Sigmoid colon (tissue), 7 donors: ENCODE measurements around the gene AKAP14. TPM values are rescaled to one million over a fixed set of nuclear protein-coding genes. Genes with fewer than 3 reads are reported as not detected.
"Not testable (repeated sequence)": the region's sequence is repeated elsewhere in the genome, so short reads cannot be mapped to it uniquely, and the experiment has no call there.

ENCODE experiments used
- DNase-seq: peaks from one replicate; pipeline ENCODE4 v3.0.0-alpha.2; 2019
- H3K27ac ChIP-seq, 4 donors: fragments of 200-600 bp; sonication (generic); one replicate each; pipeline ENCODE4 v1.5.1; 2016 to 2019; ENCODE audit warnings: mild to moderate bottlenecking in 1 of 4
- H3K27me3 ChIP-seq, 3 donors: fragments of 200-600 bp; sonication (generic); one replicate each; pipeline ENCODE4 v1.5.1; 2019; ENCODE audit warnings: mild to moderate bottlenecking in 1 of 3
- H3K36me3 ChIP-seq, 4 donors: fragments of 200-600 bp; sonication (generic); one replicate each; pipeline ENCODE4 v1.5.1; 2016 to 2019
- H3K4me1 ChIP-seq, 4 donors: fragments of 200-600 bp; sonication (generic); one replicate each; pipeline ENCODE4 v1.5.1; 2017 to 2019
- H3K4me3 ChIP-seq, 4 donors: fragments of 200-600 bp; sonication (generic); one replicate each; pipeline ENCODE4 v1.5.1; 2017 to 2019; ENCODE audit warnings: mild to moderate bottlenecking in 2 of 4, moderate library complexity in 1 of 4
- H3K9me3 ChIP-seq, 4 donors: fragments of 200-600 bp in 3 of 4; sonication (generic) in 3 of 4; one replicate each; pipeline versions ENCODE4 v1.5.1 to v1.6.1; 2013 to 2019
- EP300 ChIP-seq, 4 donors: sonication (generic); formaldehyde crosslinking; IDR thresholded peaks; one replicate each; pipeline ENCODE4 v1.6.1; 2017; ENCODE audit warnings: antibody characterized with exemption in 4 of 4
- POLR2A ChIP-seq, 2 donors: fragments of 450-650 bp; IDR thresholded peaks; one replicate each; pipeline ENCODE4 v1.6.1; 2016; ENCODE audit warnings: antibody characterized with exemption in 2 of 2, mild to moderate bottlenecking in 2 of 2, moderate library complexity in 2 of 2
- POLR2AphosphoS5 ChIP-seq, 4 donors: sonication (generic); formaldehyde crosslinking; IDR thresholded peaks; one replicate each; pipeline ENCODE4 v1.6.1; 2017; ENCODE audit warnings: antibody characterized with exemption in 4 of 4
- WGBS, 2 donors: extraction: QIAGEN DNeasy Blood & Tissue Kit; methylation state at CpG; one replicate each; pipeline ENCODE4 v1.1.7; 2013; 5-methylcytosine and 5-hydroxymethylcytosine counted together
- intact Hi-C: fragments of 100-400 bp; cut with DNase I; formaldehyde crosslinking; loops from one replicate; pipeline ENCODE4 v1.15.1; 2023
- polyA plus RNA-seq, 3 donors: library from polyadenylated mRNA; stranded (reverse); fragments of 200-250 nt; gene quantifications; one replicate each; pipeline ENCODE4 v1.2.3, GENCODE V29; 2013
- total RNA-seq, 4 donors: library from RNA; depleted of rRNA; stranded (reverse); fragments of >200 nt; gene quantifications; one replicate each; pipeline ENCODE4 v1.1.0, GENCODE V29; 2016
- TF ChIP-seq, protein P1 (sequence below), 4 experiments: fragments of 450-650 bp in 3 of 4; fragments of 200-600 bp in 1 of 4; IDR thresholded peaks; one replicate each; pipeline ENCODE4 v1.5.1; 2016 to 2019; ENCODE audit warnings: antibody characterized with exemption in 4 of 4, mild to moderate bottlenecking in 3 of 4, moderate library complexity in 2 of 4
- donor health status: healthy with polysubstance abuse.
- donor health status: Bipolar disorder and iron deficiency.
- donor health status: healthy.

The AKAP14 gene
- total and polyA plus RNA-seq, 7 donors = not detected

DNA sequence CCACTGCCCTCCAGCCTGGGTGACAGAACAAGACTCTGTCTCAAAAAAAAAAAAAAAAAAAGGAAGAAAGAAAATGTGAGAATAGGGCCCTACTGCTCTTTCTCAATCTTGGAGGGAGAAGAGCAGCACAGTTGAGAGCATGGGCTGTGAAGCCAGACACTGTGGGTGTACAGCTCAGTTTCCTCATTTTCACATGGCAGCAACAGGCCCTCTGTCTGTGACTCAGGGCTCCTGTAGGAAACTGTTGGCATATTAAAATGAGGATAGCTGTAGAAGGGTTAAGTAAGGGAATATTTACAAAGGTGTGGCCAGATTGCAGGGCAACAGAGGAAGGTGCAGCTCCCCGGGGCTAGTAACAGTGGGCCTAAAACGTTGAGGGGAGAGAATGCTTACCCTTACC is 3.4 kb downstream of the AKAP14 start:
- no peak for TF ChIP-seq POLR2AphosphoS5 (IDR thresholded peaks at IDR 0.05)
- TF ChIP-seq POLR2A (IDR thresholded peaks at IDR 0.05) = no peak
- TF ChIP-seq, protein P1, sequence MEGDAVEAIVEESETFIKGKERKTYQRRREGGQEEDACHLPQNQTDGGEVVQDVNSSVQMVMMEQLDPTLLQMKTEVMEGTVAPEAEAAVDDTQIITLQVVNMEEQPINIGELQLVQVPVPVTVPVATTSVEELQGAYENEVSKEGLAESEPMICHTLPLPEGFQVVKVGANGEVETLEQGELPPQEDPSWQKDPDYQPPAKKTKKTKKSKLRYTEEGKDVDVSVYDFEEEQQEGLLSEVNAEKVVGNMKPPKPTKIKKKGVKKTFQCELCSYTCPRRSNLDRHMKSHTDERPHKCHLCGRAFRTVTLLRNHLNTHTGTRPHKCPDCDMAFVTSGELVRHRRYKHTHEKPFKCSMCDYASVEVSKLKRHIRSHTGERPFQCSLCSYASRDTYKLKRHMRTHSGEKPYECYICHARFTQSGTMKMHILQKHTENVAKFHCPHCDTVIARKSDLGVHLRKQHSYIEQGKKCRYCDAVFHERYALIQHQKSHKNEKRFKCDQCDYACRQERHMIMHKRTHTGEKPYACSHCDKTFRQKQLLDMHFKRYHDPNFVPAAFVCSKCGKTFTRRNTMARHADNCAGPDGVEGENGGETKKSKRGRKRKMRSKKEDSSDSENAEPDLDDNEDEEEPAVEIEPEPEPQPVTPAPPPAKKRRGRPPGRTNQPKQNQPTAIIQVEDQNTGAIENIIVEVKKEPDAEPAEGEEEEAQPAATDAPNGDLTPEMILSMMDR (IDR thresholded peaks at IDR 0.05) = no peak
- no peak for TF ChIP-seq EP300 (IDR thresholded peaks at IDR 0.05)
- no peak for DNase-seq
- no peaks in the 10 kb centered on the region for H3K9me3 ChIP-seq
- H3K27me3 ChIP-seq = no peaks in the 10 kb centered on the region
- no peaks in the 10 kb centered on the region for H3K4me1 ChIP-seq
- H3K36me3 ChIP-seq = no peaks in the 10 kb centered on the region
- intact Hi-C loops = no loop called here
- WGBS, 2 donors = 10 to 11% methylated on average over 2 of the region's 2 CpGs
- H3K4me3 ChIP-seq = no peak overlapping the region
- H3K27ac ChIP-seq = no peak overlapping the region

DNA sequence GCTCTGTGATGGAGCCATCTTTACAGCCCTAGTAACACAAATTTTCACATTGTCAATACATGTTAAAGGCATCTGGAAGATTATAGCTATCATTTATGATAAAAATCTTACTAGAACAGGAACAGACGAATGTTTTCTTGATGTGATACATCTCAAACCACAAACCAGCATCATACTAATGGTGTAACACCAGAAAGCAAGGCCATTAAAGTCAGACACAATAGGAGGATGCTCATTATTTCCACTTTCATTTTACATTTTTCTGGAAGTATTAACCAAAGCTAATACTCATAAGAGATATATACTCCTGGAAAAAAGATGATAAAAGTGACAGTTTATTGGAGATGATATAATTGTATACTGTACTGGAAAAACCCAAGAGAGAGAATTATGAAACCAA is 5.3 kb downstream of the AKAP14 start:
- Histone ChIP-seq H3K4me1 (no peaks in the 10 kb centered on the region), H3K9me3 (no peaks in the 10 kb centered on the region), H3K27me3 (no peaks in the 10 kb centered on the region), H3K4me3 (no peak overlapping the region), H3K27ac (no peak overlapping the region), H3K36me3 (no peaks in the 10 kb centered on the region)
- no peak for TF ChIP-seq POLR2A (IDR thresholded peaks at IDR 0.05)
- TF ChIP-seq, protein P1 (IDR thresholded peaks at IDR 0.05) = no peak
- DNase-seq = no peak
- intact Hi-C loops = no loop called here
- WGBS, 2 donors = 50 to 77% methylated on average over 1 of the region's 1 CpG

GRCh38 chrX:119916310-119916709 is 20.6 kb downstream of the AKAP14 start:
- Histone ChIP-seq H3K27ac (no peak overlapping the region), H3K9me3 (no peaks in the 10 kb centered on the region), H3K4me1 (no peaks in the 10 kb centered on the region), H3K27me3 (no peaks in the 10 kb centered on the region), H3K36me3 (no peaks in the 10 kb centered on the region), H3K4me3 (no peak overlapping the region)
- intact Hi-C loops = no loop called here
- DNase-seq = no peak
- TF ChIP-seq POLR2A (IDR thresholded peaks at IDR 0.05) (no peak), POLR2AphosphoS5 (IDR thresholded peaks at IDR 0.05) (no peak), EP300 (IDR thresholded peaks at IDR 0.05) (no peak)
- TF ChIP-seq, protein P1 (IDR thresholded peaks at IDR 0.05) = no peak
- WGBS, 2 donors = 65 to 84% methylated on average over 5 of the region's 5 CpGs

- Histone ChIP-seq H3K4me1 (no peaks in the 10 kb centered on the region), H3K4me3 (no peak overlapping the region), H3K36me3 (no peaks in the 10 kb centered on the region), H3K27ac (no peak overlapping the region), H3K9me3 (no peaks in the 10 kb centered on the region), H3K27me3 (no peaks in the 10 kb centered on the region)
- WGBS, 2 donors = 89 to 91% methylated on average over 2 of the region's 2 CpGs
- TF ChIP-seq POLR2AphosphoS5 (IDR thresholded peaks at IDR 0.05) (no peak), EP300 (IDR thresholded peaks at IDR 0.05) (no peak), POLR2A (IDR thresholded peaks at IDR 0.05) (no peak)
- TF ChIP-seq, protein P1 (IDR thresholded peaks at IDR 0.05) = no peak
- DNase-seq = no peak
- intact Hi-C loops = no loop called here
Observed at GRCh38 chrX:119917877-119918276, 22.2 kb downstream of the AKAP14 start.

- Histone ChIP-seq H3K36me3 (peaks cover 0 to 11% (median 0%) of the 10 kb centered on the region in 4 donors), H3K4me3 (no peak overlapping the region), H3K4me1 (no peaks in the 10 kb centered on the region), H3K27me3 (no peaks in the 10 kb centered on the region), H3K27ac (no peak overlapping the region), H3K9me3 (no peaks in the 10 kb centered on the region)
- WGBS, 2 donors = 87 to 95% methylated on average over 5 of the region's 5 CpGs
- no peak for DNase-seq
- TF ChIP-seq POLR2AphosphoS5 (IDR thresholded peaks at IDR 0.05) (no peak), EP300 (IDR thresholded peaks at IDR 0.05) (no peak)
- TF ChIP-seq, protein P1 (IDR thresholded peaks at IDR 0.05) = no peak
- intact Hi-C loops = no loop called here
Observed at GRCh38 chrX:119919835-119920585, 24.3 kb downstream of the AKAP14 start.

DNA sequence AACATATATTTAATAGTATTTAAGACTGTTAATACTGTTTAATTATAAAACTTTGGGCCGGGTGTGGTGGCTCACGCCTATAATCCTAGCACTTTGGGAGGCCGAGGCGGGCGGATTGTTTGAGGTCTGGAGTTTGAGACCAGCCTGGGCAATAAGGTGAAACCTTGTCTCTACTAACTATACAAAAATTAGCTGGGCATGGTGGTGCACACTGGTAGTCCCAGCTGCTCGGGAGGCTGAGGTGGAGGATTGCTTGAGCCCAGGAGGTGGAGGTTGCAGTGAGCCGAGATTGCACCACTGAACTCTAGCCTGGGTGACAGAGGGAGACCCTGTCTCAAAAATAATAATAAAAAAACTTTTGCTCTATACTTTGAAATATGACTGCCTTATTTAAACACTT is 26.7 kb downstream of the AKAP14 start:
- H3K4me3 ChIP-seq, H3K27ac ChIP-seq, DNase-seq, H3K9me3 ChIP-seq, H3K4me1 ChIP-seq, H3K27me3 ChIP-seq, intact Hi-C loops: not testable (repeated sequence)
- 86 to 96% methylated on average over 6 to 7 of the region's 7 CpGs for WGBS, 2 donors
- peaks cover 0 to 19% (median 0%) of the 10 kb centered on the region in 4 donors for H3K36me3 ChIP-seq
